Measurements from ENCODE around the gene SLC6A7. TPM values are rescaled to one million over a fixed set of nuclear protein-coding genes. Genes with fewer than 3 reads are reported as not detected.

The SLC6A7 gene
- total RNA-seq, 4 donors from 2014 or later: not detected

DNA sequence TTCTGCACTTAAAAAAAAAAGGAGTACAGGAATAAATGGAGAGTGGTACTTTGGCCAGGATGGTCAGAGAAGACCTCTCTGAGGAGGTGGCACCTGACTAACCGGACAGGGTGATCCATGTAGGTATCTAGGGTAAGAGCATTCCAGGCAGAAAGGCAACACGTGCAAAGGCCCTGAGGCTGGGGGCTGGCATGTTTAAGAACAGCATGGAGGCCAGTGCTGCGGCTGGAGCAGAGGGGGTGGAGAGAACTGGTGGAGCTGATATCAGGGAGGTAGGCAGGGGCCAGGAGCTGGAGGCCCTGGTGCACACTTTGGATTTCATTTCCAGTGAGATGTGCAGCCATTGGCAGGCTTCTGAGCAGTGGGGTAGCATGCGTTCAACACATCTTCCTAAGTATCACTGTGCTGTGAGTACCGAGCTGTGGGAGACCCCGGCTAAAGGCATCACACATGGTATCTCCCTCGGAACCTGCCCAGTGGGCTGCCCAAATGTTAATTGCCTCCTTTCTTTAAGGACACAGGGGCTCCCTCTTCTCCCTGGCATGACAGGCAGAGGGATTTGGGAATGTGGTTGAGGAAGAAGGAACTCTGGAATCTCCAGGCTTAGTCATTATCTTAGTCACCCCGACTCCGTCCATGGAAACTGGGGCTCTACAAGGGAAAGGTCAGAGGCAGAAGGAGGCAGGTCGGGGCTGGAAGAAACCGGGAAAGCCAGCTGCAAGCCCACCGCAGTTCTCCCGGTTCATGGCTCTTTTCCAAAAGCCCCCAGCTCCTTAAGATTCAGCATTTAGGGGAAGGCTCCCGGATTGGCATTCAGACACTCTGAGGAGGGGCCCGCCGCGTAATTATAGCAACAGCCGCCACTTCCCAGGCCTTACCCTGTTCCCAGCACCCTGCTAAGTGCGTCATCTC lies 18.6 kb downstream of the SLC6A7 start:
- Histone ChIP-seq H3K4me1 (no peaks in the 10 kb centered on the region), H3K9me3 (no peaks in the 10 kb centered on the region), H3K27me3 (peaks cover 5% of the 10 kb centered on the region), H3K27ac (no peak overlapping the region), H3K4me3 (no peak overlapping the region), H3K36me3 (no peaks in the 10 kb centered on the region)
- TF ChIP-seq, protein P1, sequence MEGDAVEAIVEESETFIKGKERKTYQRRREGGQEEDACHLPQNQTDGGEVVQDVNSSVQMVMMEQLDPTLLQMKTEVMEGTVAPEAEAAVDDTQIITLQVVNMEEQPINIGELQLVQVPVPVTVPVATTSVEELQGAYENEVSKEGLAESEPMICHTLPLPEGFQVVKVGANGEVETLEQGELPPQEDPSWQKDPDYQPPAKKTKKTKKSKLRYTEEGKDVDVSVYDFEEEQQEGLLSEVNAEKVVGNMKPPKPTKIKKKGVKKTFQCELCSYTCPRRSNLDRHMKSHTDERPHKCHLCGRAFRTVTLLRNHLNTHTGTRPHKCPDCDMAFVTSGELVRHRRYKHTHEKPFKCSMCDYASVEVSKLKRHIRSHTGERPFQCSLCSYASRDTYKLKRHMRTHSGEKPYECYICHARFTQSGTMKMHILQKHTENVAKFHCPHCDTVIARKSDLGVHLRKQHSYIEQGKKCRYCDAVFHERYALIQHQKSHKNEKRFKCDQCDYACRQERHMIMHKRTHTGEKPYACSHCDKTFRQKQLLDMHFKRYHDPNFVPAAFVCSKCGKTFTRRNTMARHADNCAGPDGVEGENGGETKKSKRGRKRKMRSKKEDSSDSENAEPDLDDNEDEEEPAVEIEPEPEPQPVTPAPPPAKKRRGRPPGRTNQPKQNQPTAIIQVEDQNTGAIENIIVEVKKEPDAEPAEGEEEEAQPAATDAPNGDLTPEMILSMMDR (IDR thresholded peaks at IDR 0.05): no peak
- TF ChIP-seq POLR2AphosphoS5 (IDR thresholded peaks at IDR 0.05): no peak
- TF ChIP-seq POLR2A (IDR thresholded peaks at IDR 0.05): no peak
- TF ChIP-seq EP300 (IDR thresholded peaks at IDR 0.05): no peak
- peak; percentile 32 for ATAC-seq
- WGBS, 2 donors (ENCODE audit: low coverage in 1 of 2): 70 to 71% methylated on average over 7 to 11 of the region's 19 CpGs

DNA sequence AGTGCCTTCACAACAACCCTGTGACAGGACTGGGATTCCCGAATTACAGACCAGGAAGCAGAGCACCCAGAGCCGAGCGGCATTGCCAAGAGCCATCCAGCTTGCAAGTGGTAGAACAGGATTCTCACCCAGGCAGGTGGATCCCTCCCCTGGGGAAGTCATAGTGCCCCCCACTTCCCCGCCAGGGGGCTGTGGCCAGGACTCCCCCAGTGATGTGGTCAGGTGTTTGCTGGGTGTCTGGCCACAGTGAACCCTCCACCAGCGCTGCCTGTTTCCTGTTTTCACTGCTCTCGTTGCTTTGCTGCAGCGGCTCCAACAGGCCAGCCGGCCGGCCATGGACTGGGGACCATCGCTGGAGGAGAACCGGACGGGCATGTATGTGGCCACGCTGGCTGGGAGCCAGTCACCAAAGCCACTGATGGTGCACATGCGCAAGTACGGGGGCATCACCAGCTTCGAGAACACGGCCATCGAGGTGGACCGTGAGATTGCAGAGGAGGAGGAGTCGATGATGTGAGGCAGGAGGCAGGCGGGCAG lies 19.3 kb downstream of the SLC6A7 start:
- H3K4me3 ChIP-seq: no peak overlapping the region
- ATAC-seq: no peak
- WGBS, 2 donors (ENCODE audit: low coverage in 1 of 2): 60% methylated on average over 1 of the region's 21 CpGs; no CpG with 5 or more reads in 1 of the 2 donors
- peaks cover 0 to 2% (median 0%) of the 10 kb centered on the region in 3 donors for H3K4me1 ChIP-seq
- TF ChIP-seq, protein P1 (IDR thresholded peaks at IDR 0.05): no peak
- TF ChIP-seq POLR2AphosphoS5 (IDR thresholded peaks at IDR 0.05) (no peak), POLR2A (IDR thresholded peaks at IDR 0.05) (no peak), EP300 (IDR thresholded peaks at IDR 0.05) (no peak)
- H3K27ac ChIP-seq: no peak overlapping the region
- no peaks in the 10 kb centered on the region for H3K9me3 ChIP-seq
- no peaks in the 10 kb centered on the region for H3K36me3 ChIP-seq
- peaks cover 5% of the 10 kb centered on the region for H3K27me3 ChIP-seq

DNA sequence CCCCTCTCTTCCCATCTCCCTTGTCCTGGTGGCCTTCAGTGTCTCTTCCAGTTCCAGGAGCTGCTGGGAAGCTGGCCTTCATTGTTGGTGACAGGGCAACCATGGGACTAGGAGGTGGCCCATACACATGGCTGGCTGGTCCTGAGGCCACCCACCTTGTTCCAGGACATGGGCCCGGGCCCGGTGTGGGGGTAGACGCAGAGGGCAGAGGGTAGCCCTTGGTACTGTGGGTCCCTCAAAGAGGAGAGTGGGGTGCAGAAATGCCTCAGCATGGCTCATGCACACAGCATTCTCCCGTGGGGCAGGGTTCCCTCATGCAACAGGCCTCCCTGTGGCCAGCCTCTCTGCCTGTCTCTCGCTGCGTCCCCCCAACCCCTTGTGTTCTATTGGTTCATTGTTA lies 20.8 kb downstream of the SLC6A7 start:
- Histone ChIP-seq H3K9me3 (no peaks in the 10 kb centered on the region), H3K4me3 (no peak overlapping the region), H3K27me3 (peaks cover 5% of the 10 kb centered on the region), H3K4me1 (peaks cover 0 to 12% (median 0%) of the 10 kb centered on the region in 3 donors), H3K27ac (no peak overlapping the region), H3K36me3 (no peaks in the 10 kb centered on the region)
- 50% methylated on average over 2 of the region's 6 CpGs; no CpG with 5 or more reads in 1 of the 2 donors for WGBS, 2 donors (ENCODE audit: low coverage in 1 of 2)
- TF ChIP-seq POLR2A (IDR thresholded peaks at IDR 0.05): no peak
- TF ChIP-seq EP300 (IDR thresholded peaks at IDR 0.05): no peak
- TF ChIP-seq, protein P1 (IDR thresholded peaks at IDR 0.05): no peak
- no peak for TF ChIP-seq POLR2AphosphoS5 (IDR thresholded peaks at IDR 0.05)
- no peak for ATAC-seq

DNA sequence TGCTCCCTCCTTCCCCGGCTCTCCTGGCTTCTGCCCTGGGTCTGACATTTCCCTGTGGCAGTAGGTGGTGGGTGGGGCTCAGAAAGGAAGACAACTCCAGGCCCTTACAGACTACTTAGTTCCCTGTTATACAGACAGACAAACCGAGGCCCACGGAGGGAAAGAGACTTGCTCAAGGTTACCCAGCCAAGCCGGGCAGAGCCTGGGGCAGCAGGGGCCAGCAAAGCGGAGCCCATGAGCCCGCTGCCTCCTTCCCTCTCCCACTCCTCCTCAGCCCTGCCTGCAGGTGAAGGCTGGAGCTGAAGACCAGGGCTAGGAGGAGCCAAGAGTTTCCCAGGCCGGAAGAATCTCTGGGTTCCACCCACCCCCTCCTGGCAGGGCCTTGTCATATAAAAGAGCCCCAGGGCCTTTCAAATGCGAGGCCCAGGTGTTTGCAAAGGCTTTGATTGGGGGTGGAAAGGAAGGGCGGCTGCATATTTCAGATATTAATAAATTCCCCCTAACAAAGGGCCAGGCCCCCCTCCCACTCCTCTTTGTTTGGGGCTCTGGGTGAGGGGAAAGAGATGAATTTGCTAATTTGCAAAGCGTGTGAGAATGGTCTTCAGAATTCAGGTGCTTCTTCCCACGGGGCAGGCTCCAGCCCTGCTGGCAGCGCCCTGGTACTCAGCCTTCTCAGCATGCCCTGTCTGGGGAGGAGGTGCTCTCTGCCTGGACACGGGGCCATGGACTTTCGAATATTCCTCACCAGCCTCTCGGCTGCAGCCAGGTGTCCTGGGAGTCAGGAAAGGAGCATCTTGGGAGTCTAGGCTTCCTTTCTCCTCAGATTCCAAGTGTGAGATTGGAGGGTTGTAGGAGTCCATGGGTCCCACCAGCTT lies 21.5 kb downstream of the SLC6A7 start:
- Histone ChIP-seq H3K27me3 (peaks cover 5% of the 10 kb centered on the region), H3K36me3 (no peaks in the 10 kb centered on the region), H3K9me3 (no peaks in the 10 kb centered on the region), H3K4me1 (peaks cover 0 to 12% (median 0%) of the 10 kb centered on the region in 3 donors), H3K4me3 (no peak overlapping the region), H3K27ac (no peak overlapping the region)
- ATAC-seq: no peak
- no peak for TF ChIP-seq POLR2AphosphoS5 (IDR thresholded peaks at IDR 0.05)
- TF ChIP-seq POLR2A (IDR thresholded peaks at IDR 0.05): no peak
- TF ChIP-seq, protein P1 (IDR thresholded peaks at IDR 0.05): no peak
- 89 to 93% methylated on average over 2 to 7 of the region's 15 CpGs for WGBS, 2 donors (ENCODE audit: low coverage in 1 of 2)

All from gastroesophageal sphincter (tissue), 4 donors.